ENCODE measurements around the gene MAML3.

The MAML3 gene

GRCh38 chr4:139869810-139870209, 284.2 kb downstream of the MAML3 start:
- no peaks in the 10 kb centered on the region for H3K36me3 ChIP-seq
- H3K4me3 ChIP-seq (ENCODE audit: low read depth in 1 of 2, low read length in 1 of 2), result no peak overlapping the region
- no peaks in the 10 kb centered on the region for H3K27me3 ChIP-seq
- H3K27ac ChIP-seq, result peak overlapping the region; percentile 83
- TF ChIP-seq CTCF (IDR thresholded peaks at IDR 0.05), result no peak
- no peaks in the 10 kb centered on the region for H3K9me3 ChIP-seq
- peaks cover 43 to 46% of the 10 kb centered on the region in 2 experiments for H3K4me1 ChIP-seq (ENCODE audit: control insufficient read depth in 1 of 2, insufficient read depth in 1 of 2, low read depth in 1 of 2, low read length in 1 of 2)

- no peaks in the 10 kb centered on the region for H3K27me3 ChIP-seq
- no peak overlapping the region for H3K4me3 ChIP-seq (ENCODE audit: low read depth in 1 of 2, low read length in 1 of 2)
- H3K27ac ChIP-seq, result no peak overlapping the region
Measured at GRCh38 chr4:139866276-139866962, 287.6 kb downstream of the MAML3 start.

GRCh38 chr4:139865537-139865936, 288.4 kb downstream of the MAML3 start:
- peaks cover 21 to 32% of the 10 kb centered on the region in 2 experiments for H3K4me1 ChIP-seq (ENCODE audit: control insufficient read depth in 1 of 2, insufficient read depth in 1 of 2, low read depth in 1 of 2, low read length in 1 of 2)
- no peaks in the 10 kb centered on the region for H3K27me3 ChIP-seq
- H3K9me3 ChIP-seq, result no peaks in the 10 kb centered on the region
- H3K36me3 ChIP-seq, result no peaks in the 10 kb centered on the region
- H3K4me3 ChIP-seq (ENCODE audit: low read depth in 1 of 2, low read length in 1 of 2), result no peak overlapping the region
- no peak for TF ChIP-seq CTCF (IDR thresholded peaks at IDR 0.05)
- no peak overlapping the region for H3K27ac ChIP-seq

More at GRCh38 chr4:139866276-139866962, 287.6 kb downstream of the MAML3 start:
- no peaks in the 10 kb centered on the region for H3K36me3 ChIP-seq
- TF ChIP-seq CTCF (IDR thresholded peaks at IDR 0.05), result no peak
- peaks cover 30 to 41% of the 10 kb centered on the region in 2 experiments for H3K4me1 ChIP-seq (ENCODE audit: control insufficient read depth in 1 of 2, insufficient read depth in 1 of 2, low read depth in 1 of 2, low read length in 1 of 2)
- H3K9me3 ChIP-seq, result no peaks in the 10 kb centered on the region

GRCh38 chr4:139863531-139863930, 290.5 kb downstream of the MAML3 start:
- peaks cover 13 to 29% of the 10 kb centered on the region in 2 experiments for H3K4me1 ChIP-seq (ENCODE audit: control insufficient read depth in 1 of 2, insufficient read depth in 1 of 2, low read depth in 1 of 2, low read length in 1 of 2)
- no peak overlapping the region for H3K4me3 ChIP-seq (ENCODE audit: low read depth in 1 of 2, low read length in 1 of 2)
- peak overlapping the region; percentile 69 for H3K27ac ChIP-seq
- no peaks in the 10 kb centered on the region for H3K36me3 ChIP-seq
- no peaks in the 10 kb centered on the region for H3K9me3 ChIP-seq
- H3K27me3 ChIP-seq, result no peaks in the 10 kb centered on the region
- no peak for TF ChIP-seq CTCF (IDR thresholded peaks at IDR 0.05)

- no peak overlapping the region for H3K4me3 ChIP-seq (ENCODE audit: low read depth in 1 of 2, low read length in 1 of 2)
- H3K4me1 ChIP-seq (ENCODE audit: control insufficient read depth in 1 of 2, insufficient read depth in 1 of 2, low read depth in 1 of 2, low read length in 1 of 2), result peaks cover 31 to 45% of the 10 kb centered on the region in 2 experiments
- no peak for TF ChIP-seq CTCF (IDR thresholded peaks at IDR 0.05)
- H3K27me3 ChIP-seq, result no peaks in the 10 kb centered on the region
- no peaks in the 10 kb centered on the region for H3K9me3 ChIP-seq
- H3K27ac ChIP-seq, result no peak overlapping the region
- H3K36me3 ChIP-seq, result no peaks in the 10 kb centered on the region
Measured at GRCh38 chr4:139861471-139861870, 292.5 kb downstream of the MAML3 start.
